Cardiac fibroblast (primary cell): Measurements from ENCODE around the gene CENPF.

Experiments used
- DNase-seq, 2 donors: peaks; one replicate each; pipeline versions ENCODE4 v3.0.0 to v3.0.0-alpha.2; 2010; ENCODE audit warnings: low read depth in 2 of 2
- H3K4me3 ChIP-seq, 2 donors: replicated peaks in 1 of 2; 1 replicate in 1 of 2; 2 replicates in 1 of 2; pipeline ENCODE4 v1.5.1; 2011; ENCODE audit warnings: low read depth in 2 of 2, low read length in 2 of 2, mild to moderate bottlenecking in 2 of 2, moderate library complexity in 1 of 2
- CTCF ChIP-seq: IDR thresholded peaks from one replicate; pipeline ENCODE4 v1.5.1; 2011; ENCODE audit warnings: low read depth, mild to moderate bottlenecking, low read length, inconsistent platforms

CENPF gene

GRCh38 chr1:214708321-214708955, 105.4 kb downstream of the CENPF start:
- TF ChIP-seq CTCF = no peak
- peak in 1 of 2 donors; percentile 50 for DNase-seq

GRCh38 chr1:214709241-214709640, 106.2 kb downstream of the CENPF start:
- DNase-seq = no peak
- TF ChIP-seq CTCF = no peak
- no peak overlapping the region for H3K4me3 ChIP-seq

More at GRCh38 chr1:214708321-214708955, 105.4 kb downstream of the CENPF start:
- no peak overlapping the region for H3K4me3 ChIP-seq

- no peak for DNase-seq
- H3K4me3 ChIP-seq = no peak overlapping the region
- no peak for TF ChIP-seq CTCF
Measured at GRCh38 chr1:214712737-214713136, 109.7 kb downstream of the CENPF start.
